K562 (cell line): ENCODE results near the gene TMEM234.
A peak's percentile ranks its signal among the peaks of the same experiment; 100 is the strongest.

Experiments used
- CTCF ChIP-seq, 3 experiments: IDR thresholded peaks in 2 of 3; conservative IDR thresholded peaks in 1 of 3; 2 replicates each; pipeline ENCODE4 v1.5.1; 2011 to 2012; ENCODE audit warnings: low read length in 3 of 3, mild to moderate bottlenecking in 3 of 3, control low read depth in 2 of 3, improper control_type of control experiment in 1 of 3, inconsistent platforms in 1 of 3, low read depth in 1 of 3, mixed read lengths in 1 of 3, moderate library complexity in 1 of 3; ENCODE audit not compliant: insufficient read depth in 2 of 3
- GATAD2B ChIP-seq: fragments of 450-650 bp; IDR thresholded peaks from 2 replicates; pipeline ENCODE4 v1.6.1; 2017; ENCODE audit warnings: mild to moderate bottlenecking, borderline replicate concordance
- KAT7 ChIP-seq: sonication (generic); formaldehyde crosslinking; IDR thresholded peaks from 2 replicates; pipeline ENCODE4 v1.8.0; 2022; ENCODE audit warnings: missing genetic modification reagents, mild to moderate bottlenecking, borderline replicate concordance
- POLR2A ChIP-seq: fragments of 450-650 bp; conservative IDR thresholded peaks from 2 replicates; pipeline ENCODE4 v1.6.1; 2016
- RCOR1 ChIP-seq, 2 experiments: IDR thresholded peaks; 2 replicates each; pipeline ENCODE4 v1.6.1; 2012; ENCODE audit warnings: low read depth in 2 of 2, low read length in 2 of 2, borderline replicate concordance in 1 of 2, improper control_type of control experiment in 1 of 2
- TAF1 ChIP-seq: IDR thresholded peaks from 2 replicates; pipeline ENCODE4 v1.6.1; 2011; ENCODE audit warnings: mild to moderate bottlenecking, low read length, moderate library complexity; ENCODE audit not compliant: insufficient read depth, control insufficient read depth, severe bottlenecking; ENCODE audit errors: extremely low read depth
- YY1 ChIP-seq, 3 experiments: IDR thresholded peaks; 2 replicates each; pipeline ENCODE4 v1.6.1; 2011; ENCODE audit warnings: low read length in 2 of 3, mild to moderate bottlenecking in 2 of 3, moderate library complexity in 2 of 3, borderline replicate concordance in 1 of 3, control low read depth in 1 of 3, low read depth in 1 of 3; ENCODE audit not compliant: insufficient read depth in 3 of 3, insufficient replicate concordance in 2 of 3, control insufficient read depth in 1 of 3, insufficient read length in 1 of 3; ENCODE audit errors: extremely low read depth in 1 of 3
- ZBED1 ChIP-seq: IDR thresholded peaks from 2 replicates; pipeline ENCODE4 v1.6.1; 2014
- ZNF431 ChIP-seq: sonication (generic); formaldehyde crosslinking; IDR thresholded peaks from 2 replicates; pipeline ENCODE4 v1.8.0; 2022; ENCODE audit warnings: mild to moderate bottlenecking, missing genetic modification reagents
- TF ChIP-seq, protein P1 (sequence below): fragments of 200-800 bp; sonication (Bioruptor generic); IDR thresholded peaks from 2 replicates; pipeline ENCODE4 v1.6.1; 2016; ENCODE audit warnings: missing genetic modification characterization, missing compliant biosample characterization

DNA sequence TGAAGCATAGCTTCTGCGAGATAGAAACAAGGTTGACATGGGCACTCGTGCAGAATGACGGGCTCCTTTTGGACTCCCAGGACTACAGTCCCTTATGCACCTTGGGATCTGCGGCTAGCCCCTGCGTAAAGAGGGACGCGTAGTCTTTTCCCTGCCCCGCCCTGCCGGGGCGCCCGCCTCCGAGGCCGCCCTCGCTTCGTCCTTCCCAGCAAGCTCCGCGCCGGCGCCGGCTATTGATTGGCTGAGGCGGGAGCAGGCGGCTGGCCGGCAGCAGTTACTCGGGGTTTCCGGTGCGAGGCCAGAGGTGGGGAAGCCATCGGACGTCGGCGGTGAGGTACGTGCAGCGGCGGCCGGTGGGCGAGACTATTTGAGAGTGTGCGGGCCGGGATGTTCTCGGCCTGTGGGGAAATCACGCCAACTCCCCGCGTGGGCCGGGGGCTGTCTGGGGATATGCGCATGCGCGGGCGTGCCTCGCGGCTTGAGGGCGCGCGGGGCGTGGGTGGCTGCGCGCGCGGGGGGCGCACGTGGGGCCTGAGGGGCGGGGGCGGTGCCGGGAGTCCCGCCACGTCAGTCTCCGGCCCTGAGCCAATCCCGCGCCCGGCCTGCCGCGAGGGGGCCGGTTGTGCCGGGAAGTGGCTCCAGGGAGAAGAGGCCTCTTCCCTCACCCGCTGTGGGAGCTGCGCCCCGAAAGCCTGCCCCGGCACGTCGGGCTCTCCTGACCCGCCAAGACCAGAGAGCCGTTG is 42.5 kb downstream of the TMEM234 start, which contains the start of gene TXLNA:
- no peak for TF ChIP-seq ZBED1
- TF ChIP-seq ZNF431 (CRISPR knock-in tag): 0 out of 2 replicates have a peak, but pooled peaks have one; percentile 65
- peak; percentile 52; the same call in 1 of the 2 replicates for TF ChIP-seq KAT7 (CRISPR knock-in tag)
- peak; percentile 11 to 74 (median 63) for TF ChIP-seq YY1 (IDR thresholded peaks at IDR 0.05; ENCODE audit: borderline replicate concordance in 1 of 3, control insufficient read depth in 1 of 3, extremely low read depth in 1 of 3, insufficient read depth in 3 of 3, insufficient read length in 1 of 3, insufficient replicate concordance in 2 of 3, low read depth in 1 of 3, low read length in 2 of 3)
- TF ChIP-seq, protein P1, sequence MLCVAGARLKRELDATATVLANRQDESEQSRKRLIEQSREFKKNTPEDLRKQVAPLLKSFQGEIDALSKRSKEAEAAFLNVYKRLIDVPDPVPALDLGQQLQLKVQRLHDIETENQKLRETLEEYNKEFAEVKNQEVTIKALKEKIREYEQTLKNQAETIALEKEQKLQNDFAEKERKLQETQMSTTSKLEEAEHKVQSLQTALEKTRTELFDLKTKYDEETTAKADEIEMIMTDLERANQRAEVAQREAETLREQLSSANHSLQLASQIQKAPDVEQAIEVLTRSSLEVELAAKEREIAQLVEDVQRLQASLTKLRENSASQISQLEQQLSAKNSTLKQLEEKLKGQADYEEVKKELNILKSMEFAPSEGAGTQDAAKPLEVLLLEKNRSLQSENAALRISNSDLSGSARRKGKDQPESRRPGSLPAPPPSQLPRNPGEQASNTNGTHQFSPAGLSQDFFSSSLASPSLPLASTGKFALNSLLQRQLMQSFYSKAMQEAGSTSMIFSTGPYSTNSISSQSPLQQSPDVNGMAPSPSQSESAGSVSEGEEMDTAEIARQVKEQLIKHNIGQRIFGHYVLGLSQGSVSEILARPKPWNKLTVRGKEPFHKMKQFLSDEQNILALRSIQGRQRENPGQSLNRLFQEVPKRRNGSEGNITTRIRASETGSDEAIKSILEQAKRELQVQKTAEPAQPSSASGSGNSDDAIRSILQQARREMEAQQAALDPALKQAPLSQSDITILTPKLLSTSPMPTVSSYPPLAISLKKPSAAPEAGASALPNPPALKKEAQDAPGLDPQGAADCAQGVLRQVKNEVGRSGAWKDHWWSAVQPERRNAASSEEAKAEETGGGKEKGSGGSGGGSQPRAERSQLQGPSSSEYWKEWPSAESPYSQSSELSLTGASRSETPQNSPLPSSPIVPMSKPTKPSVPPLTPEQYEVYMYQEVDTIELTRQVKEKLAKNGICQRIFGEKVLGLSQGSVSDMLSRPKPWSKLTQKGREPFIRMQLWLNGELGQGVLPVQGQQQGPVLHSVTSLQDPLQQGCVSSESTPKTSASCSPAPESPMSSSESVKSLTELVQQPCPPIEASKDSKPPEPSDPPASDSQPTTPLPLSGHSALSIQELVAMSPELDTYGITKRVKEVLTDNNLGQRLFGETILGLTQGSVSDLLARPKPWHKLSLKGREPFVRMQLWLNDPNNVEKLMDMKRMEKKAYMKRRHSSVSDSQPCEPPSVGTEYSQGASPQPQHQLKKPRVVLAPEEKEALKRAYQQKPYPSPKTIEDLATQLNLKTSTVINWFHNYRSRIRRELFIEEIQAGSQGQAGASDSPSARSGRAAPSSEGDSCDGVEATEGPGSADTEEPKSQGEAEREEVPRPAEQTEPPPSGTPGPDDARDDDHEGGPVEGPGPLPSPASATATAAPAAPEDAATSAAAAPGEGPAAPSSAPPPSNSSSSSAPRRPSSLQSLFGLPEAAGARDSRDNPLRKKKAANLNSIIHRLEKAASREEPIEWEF (CRISPR knock-in tag): 0 out of 2 replicates have a peak, but pooled peaks have one; percentile 1
- peak; percentile 79 for TF ChIP-seq TAF1
- TF ChIP-seq POLR2A: peak; percentile 96
- no peak for TF ChIP-seq RCOR1 (IDR thresholded peaks at IDR 0.05; ENCODE audit: borderline replicate concordance in 1 of 2, low read depth in 2 of 2, low read length in 2 of 2)
- peak; percentile 100 for TF ChIP-seq GATAD2B
- peak in 1 of 3 experiments; percentile 4; a peak in 1 of 6 replicates for TF ChIP-seq CTCF (IDR thresholded peaks at IDR 0.05 in 2 of 3, conservative IDR thresholded peaks at IDR 0.05 in 1 of 3; ENCODE audit: insufficient read depth in 2 of 3, low read depth in 1 of 3, low read length in 3 of 3)
